ENCODE measurements around the gene CATSPERE.
"Not testable (repeated sequence)": the region's sequence is repeated elsewhere in the genome, so short reads cannot be mapped to it uniquely, and the experiment has no call there.

The CATSPERE gene

GRCh38 chr1:244633140-244633539, 172.1 kb downstream of the CATSPERE start:
- DNase-seq (ENCODE audit: low read depth in 2 of 2): no peak

- DNase-seq (ENCODE audit: low read depth in 2 of 2): no peak
Observed at GRCh38 chr1:244634546-244634945, 173.5 kb downstream of the CATSPERE start.

GRCh38 chr1:244636488-244637259, 175.6 kb downstream of the CATSPERE start:
- DNase-seq (ENCODE audit: low read depth in 2 of 2): no peak

GRCh38 chr1:244639561-244639960, 178.5 kb downstream of the CATSPERE start:
- DNase-seq (ENCODE audit: low read depth in 2 of 2): no peak

- no peak for DNase-seq (ENCODE audit: low read depth in 2 of 2)
Observed at GRCh38 chr1:244640917-244641316, 179.8 kb downstream of the CATSPERE start.

GRCh38 chr1:244642526-244642925, 181.5 kb downstream of the CATSPERE start:
- no peak for DNase-seq (ENCODE audit: low read depth in 2 of 2)

- DNase-seq (ENCODE audit: low read depth in 2 of 2): no peak
Observed at GRCh38 chr1:244642988-244643387, 181.9 kb downstream of the CATSPERE start.

GRCh38 chr1:244645414-244645813, 184.3 kb downstream of the CATSPERE start:
- no peak for DNase-seq (ENCODE audit: low read depth in 2 of 2)

- no peak for DNase-seq (ENCODE audit: low read depth in 2 of 2)
Observed at GRCh38 chr1:244645890-244646289, 184.8 kb downstream of the CATSPERE start.

GRCh38 chr1:244647819-244648218, 186.7 kb downstream of the CATSPERE start:
- no peak for DNase-seq (ENCODE audit: low read depth in 2 of 2)

- DNase-seq (ENCODE audit: low read depth in 2 of 2): no peak
Observed at GRCh38 chr1:244651956-244652622, 191.0 kb downstream of the CATSPERE start.

- peak; percentile 99 for DNase-seq (ENCODE audit: low read depth in 2 of 2)
Observed at GRCh38 chr1:244652623-244653438, 191.8 kb downstream of the CATSPERE start, which contains the start of gene DESI2. Gene DESI2 (plus strand): TSS chr1:244653126. CDS start chr1:244653314, 188 bp downstream.

- no peak for DNase-seq (ENCODE audit: low read depth in 2 of 2)
Observed at GRCh38 chr1:244653439-244654107, 192.5 kb downstream of the CATSPERE start.

- no peak for DNase-seq (ENCODE audit: low read depth in 2 of 2)
Observed at GRCh38 chr1:244654108-244655038, 193.3 kb downstream of the CATSPERE start.

- no peak for DNase-seq (ENCODE audit: low read depth in 2 of 2)
Observed at GRCh38 chr1:244655186-244655585, 194.1 kb downstream of the CATSPERE start.

GRCh38 chr1:244657421-244657820, 196.3 kb downstream of the CATSPERE start:
- DNase-seq (ENCODE audit: low read depth in 2 of 2): no peak

GRCh38 chr1:244659694-244660093, 198.6 kb downstream of the CATSPERE start:
- DNase-seq (ENCODE audit: low read depth in 2 of 2): no peak

- DNase-seq (ENCODE audit: low read depth in 2 of 2): no peak
Observed at GRCh38 chr1:244660595-244660994, 199.5 kb downstream of the CATSPERE start.

GRCh38 chr1:244661569-244662312, 200.7 kb downstream of the CATSPERE start:
- DNase-seq (ENCODE audit: low read depth in 2 of 2): not testable (repeated sequence)

GRCh38 chr1:244662599-244662998, 201.5 kb downstream of the CATSPERE start:
- DNase-seq (ENCODE audit: low read depth in 2 of 2): no peak

Data from fibroblast of skin of left biceps (primary cell).